Naive B cell (primary cell): Measurements from ENCODE around the gene PCYT1B. TPM values are rescaled to one million over a fixed set of nuclear protein-coding genes. Genes with fewer than 3 reads are reported as not detected.
"Not testable (repeated sequence)": the region's sequence is repeated elsewhere in the genome, so short reads cannot be mapped to it uniquely, and the experiment has no call there.

Experiments used
- ATAC-seq, 2 donors: fragments of 150-1000 bp; cut with Tn5 transposase; 2 replicates each; pipeline ENCODE4 v1.10.0; 2021; ENCODE audit warnings: low read depth in 2 of 2, mild to moderate bottlenecking in 2 of 2, moderate library complexity in 2 of 2
- DNase-seq: peaks from one replicate; pipeline ENCODE4 v3.0.0; 2022
- H3K27ac Mint-ChIP-seq, 6 donors: one replicate each; pipeline ENCODE4 v1.8.0; 2020 to 2022; ENCODE audit warnings: mild to moderate bottlenecking in 6 of 6, mixed read lengths in 6 of 6, moderate library complexity in 5 of 6, inconsistent platforms in 2 of 6
- H3K27me3 Mint-ChIP-seq, 3 donors: one replicate each; pipeline ENCODE4 v1.8.0; 2021 to 2022; ENCODE audit warnings: mixed read lengths in 3 of 3, mild to moderate bottlenecking in 1 of 3
- H3K36me3 Mint-ChIP-seq, 2 donors: one replicate each; pipeline ENCODE4 v1.8.0; 2020 to 2022; ENCODE audit warnings: mixed read lengths in 2 of 2, inconsistent platforms in 1 of 2, mild to moderate bottlenecking in 1 of 2
- H3K4me1 Mint-ChIP-seq, 3 donors: one replicate each; pipeline ENCODE4 v1.8.0; 2020 to 2022; ENCODE audit warnings: mixed read lengths in 3 of 3, inconsistent platforms in 1 of 3, mild to moderate bottlenecking in 1 of 3, moderate library complexity in 1 of 3
- H3K4me3 Mint-ChIP-seq, 8 donors: one replicate each; pipeline ENCODE4 v1.8.0; 2020 to 2022; ENCODE audit warnings: mild to moderate bottlenecking in 8 of 8, mixed read lengths in 8 of 8, moderate library complexity in 8 of 8, inconsistent platforms in 2 of 8
- H3K9me3 Mint-ChIP-seq, 7 donors: one replicate each; pipeline ENCODE4 v1.8.0; 2020 to 2022; ENCODE audit warnings: mixed read lengths in 7 of 7, mild to moderate bottlenecking in 5 of 7, inconsistent platforms in 2 of 7, moderate library complexity in 1 of 7
- polyA plus RNA-seq, 6 donors: library from polyadenylated mRNA; unstranded; fragments of 300-500 nt; fragmentation: Illumina TruSeq; gene quantifications; one replicate each; pipeline ENCODE4 v1.2.3, GENCODE V29; 2021; ENCODE audit warnings: low read depth in 6 of 6

Gene PCYT1B
- polyA plus RNA-seq, 6 donors from 2014 or later = 0.06 to 0.61 TPM; not detected in 4

- Mint-ChIP-seq H3K4me1 (no peaks in the 10 kb centered on the region), H3K9me3 (no peaks in the 10 kb centered on the region), H3K36me3 (no peaks in the 10 kb centered on the region), H3K4me3 (no peak overlapping the region), H3K27me3 (peaks cover 0 to 3% (median 0%) of the 10 kb centered on the region in 3 donors), H3K27ac (no peak overlapping the region)
- no peak for DNase-seq
- no peak for ATAC-seq
Observed at GRCh38 chrX:24661292-24661691, 14.1 kb upstream of the PCYT1B start.

- no peaks in the 10 kb centered on the region for H3K4me1 Mint-ChIP-seq
- H3K9me3 Mint-ChIP-seq = no peaks in the 10 kb centered on the region
- no peaks in the 10 kb centered on the region for H3K36me3 Mint-ChIP-seq
- H3K27ac Mint-ChIP-seq = no peak overlapping the region
- DNase-seq (no peak), ATAC-seq (no peak)
- no peak overlapping the region for H3K4me3 Mint-ChIP-seq
- no peaks in the 10 kb centered on the region for H3K27me3 Mint-ChIP-seq
Observed at GRCh38 chrX:24659646-24660045, 12.5 kb upstream of the PCYT1B start.

GRCh38 chrX:24659106-24659505 lies 12.0 kb upstream of the PCYT1B start:
- Mint-ChIP-seq H3K9me3 (no peaks in the 10 kb centered on the region), H3K27ac (no peak overlapping the region), H3K4me3 (no peak overlapping the region), H3K27me3 (no peaks in the 10 kb centered on the region), H3K36me3 (no peaks in the 10 kb centered on the region), H3K4me1 (no peaks in the 10 kb centered on the region)
- DNase-seq (no peak), ATAC-seq (no peak)

GRCh38 chrX:24658421-24658820 lies 11.3 kb upstream of the PCYT1B start:
- ATAC-seq = no peak
- no peaks in the 10 kb centered on the region for H3K36me3 Mint-ChIP-seq
- DNase-seq = no peak
- peaks cover 0 to 2% (median 0%) of the 10 kb centered on the region in 7 donors for H3K9me3 Mint-ChIP-seq
- H3K4me3 Mint-ChIP-seq = no peak overlapping the region
- peaks cover 0 to 1% (median 0%) of the 10 kb centered on the region in 3 donors for H3K27me3 Mint-ChIP-seq
- no peak overlapping the region for H3K27ac Mint-ChIP-seq
- H3K4me1 Mint-ChIP-seq = no peaks in the 10 kb centered on the region

GRCh38 chrX:24657671-24658386 lies 10.7 kb upstream of the PCYT1B start:
- ATAC-seq (no peak), DNase-seq (no peak)
- Mint-ChIP-seq H3K4me1 (no peaks in the 10 kb centered on the region), H3K9me3 (peaks cover 0 to 6% (median 0%) of the 10 kb centered on the region in 7 donors), H3K27ac (no peak overlapping the region), H3K36me3 (no peaks in the 10 kb centered on the region), H3K27me3 (peaks cover 0 to 6% (median 0%) of the 10 kb centered on the region in 3 donors), H3K4me3 (no peak overlapping the region)

GRCh38 chrX:24655679-24656078 lies 8.5 kb upstream of the PCYT1B start:
- not testable (repeated sequence) for H3K4me3 Mint-ChIP-seq

GRCh38 chrX:24651783-24652182 lies 4.6 kb upstream of the PCYT1B start:
- H3K27ac Mint-ChIP-seq = no peak overlapping the region
- H3K4me1 Mint-ChIP-seq = peaks cover 9 to 14% (median 12%) of the 10 kb centered on the region in 3 donors
- ATAC-seq = no peak
- no peak overlapping the region for H3K4me3 Mint-ChIP-seq
- peaks cover 0 to 6% (median 3%) of the 10 kb centered on the region in 7 donors for H3K9me3 Mint-ChIP-seq
- DNase-seq = no peak
- peaks cover 13 to 36% (median 23%) of the 10 kb centered on the region in 3 donors for H3K27me3 Mint-ChIP-seq
- H3K36me3 Mint-ChIP-seq = peaks cover 0 to 6% of the 10 kb centered on the region in 2 donors

More at GRCh38 chrX:24655679-24656078, 8.5 kb upstream of the PCYT1B start:
- not testable (repeated sequence) for H3K27me3 Mint-ChIP-seq, DNase-seq, H3K36me3 Mint-ChIP-seq, H3K27ac Mint-ChIP-seq, H3K9me3 Mint-ChIP-seq, H3K4me1 Mint-ChIP-seq, ATAC-seq

- DNase-seq (no peak), ATAC-seq (no peak)
- Mint-ChIP-seq H3K9me3 (peaks cover 0 to 5% (median 3%) of the 10 kb centered on the region in 7 donors), H3K27ac (no peak overlapping the region), H3K4me1 (peaks cover 13 to 21% (median 16%) of the 10 kb centered on the region in 3 donors), H3K27me3 (peaks cover 15 to 36% (median 24%) of the 10 kb centered on the region in 3 donors), H3K36me3 (peaks cover 0 to 6% of the 10 kb centered on the region in 2 donors), H3K4me3 (peak overlapping the region in 1 of 8 donors; percentile 32)
Observed at GRCh38 chrX:24648495-24648894, 1.3 kb upstream of the PCYT1B start.

GRCh38 chrX:24646745-24647182 lies 383 bp downstream of the PCYT1B start:
- ATAC-seq = peak; percentile 25 to 29
- H3K9me3 Mint-ChIP-seq = peaks cover 0 to 4% (median 0%) of the 10 kb centered on the region in 7 donors
- H3K27me3 Mint-ChIP-seq = peaks cover 15 to 31% (median 22%) of the 10 kb centered on the region in 3 donors
- H3K4me1 Mint-ChIP-seq = peaks cover 13 to 21% (median 16%) of the 10 kb centered on the region in 3 donors
- DNase-seq = no peak
- peaks cover 0 to 6% of the 10 kb centered on the region in 2 donors for H3K36me3 Mint-ChIP-seq
- H3K4me3 Mint-ChIP-seq = peak overlapping the region; percentile 78 to 93 (median 86)
- peak overlapping the region in 1 of 6 donors; percentile 90 for H3K27ac Mint-ChIP-seq

- peaks cover 0 to 4% (median 0%) of the 10 kb centered on the region in 7 donors for H3K9me3 Mint-ChIP-seq
- H3K27ac Mint-ChIP-seq = no peak overlapping the region
- ATAC-seq (no peak), DNase-seq (no peak)
- peaks cover 18 to 36% (median 23%) of the 10 kb centered on the region in 3 donors for H3K27me3 Mint-ChIP-seq
- peaks cover 0 to 6% of the 10 kb centered on the region in 2 donors for H3K36me3 Mint-ChIP-seq
- peak overlapping the region in 7 of 8 donors; percentile 26 to 78 (median 58) for H3K4me3 Mint-ChIP-seq
- H3K4me1 Mint-ChIP-seq = peaks cover 13 to 21% (median 16%) of the 10 kb centered on the region in 3 donors
Observed at GRCh38 chrX:24646006-24646405, 1.1 kb downstream of the PCYT1B start.

- DNase-seq (no peak), ATAC-seq (no peak)
- peaks cover 0 to 3% (median 0%) of the 10 kb centered on the region in 7 donors for H3K9me3 Mint-ChIP-seq
- peaks cover 9 to 30% (median 15%) of the 10 kb centered on the region in 3 donors for H3K27me3 Mint-ChIP-seq
- no peaks in the 10 kb centered on the region for H3K36me3 Mint-ChIP-seq
- no peak overlapping the region for H3K27ac Mint-ChIP-seq
- H3K4me1 Mint-ChIP-seq = peaks cover 13 to 20% (median 16%) of the 10 kb centered on the region in 3 donors
- H3K4me3 Mint-ChIP-seq = no peak overlapping the region
Observed at GRCh38 chrX:24643116-24643515, 4.0 kb downstream of the PCYT1B start.

- Mint-ChIP-seq H3K27ac (no peak overlapping the region), H3K36me3 (no peaks in the 10 kb centered on the region), H3K27me3 (peaks cover 0 to 24% (median 12%) of the 10 kb centered on the region in 3 donors), H3K9me3 (peaks cover 0 to 4% (median 0%) of the 10 kb centered on the region in 7 donors), H3K4me3 (no peak overlapping the region), H3K4me1 (no peaks in the 10 kb centered on the region)
- ATAC-seq = no peak
- DNase-seq = no peak
Observed at GRCh38 chrX:24629701-24630100, 17.4 kb downstream of the PCYT1B start.

GRCh38 chrX:24619647-24620046 lies 27.5 kb downstream of the PCYT1B start:
- H3K27me3 Mint-ChIP-seq = no peaks in the 10 kb centered on the region
- H3K4me1 Mint-ChIP-seq = no peaks in the 10 kb centered on the region
- H3K9me3 Mint-ChIP-seq = peaks cover 0 to 5% (median 0%) of the 10 kb centered on the region in 7 donors
- H3K27ac Mint-ChIP-seq = no peak overlapping the region
- peaks cover 0 to 4% of the 10 kb centered on the region in 2 donors for H3K36me3 Mint-ChIP-seq
- no peak overlapping the region for H3K4me3 Mint-ChIP-seq
- no peak for ATAC-seq
- DNase-seq = no peak

- Mint-ChIP-seq H3K36me3 (no peaks in the 10 kb centered on the region), H3K27me3 (peaks cover 0 to 2% (median 0%) of the 10 kb centered on the region in 3 donors), H3K9me3 (no peaks in the 10 kb centered on the region), H3K27ac (peak overlapping the region in 1 of 6 donors; percentile 16), H3K4me1 (no peaks in the 10 kb centered on the region), H3K4me3 (no peak overlapping the region)
- no peak for ATAC-seq
- no peak for DNase-seq
Observed at GRCh38 chrX:24610516-24610915, 36.6 kb downstream of the PCYT1B start.
